Right atrium auricular region (tissue), 2 donors: Measurements from ENCODE around the gene STIM1. TPM values are rescaled to one million over a fixed set of nuclear protein-coding genes. Genes with fewer than 3 reads are reported as not detected.

Experiments used
- DNase-seq: peaks from one replicate; pipeline ENCODE4 v3.0.0-alpha.2; 2019; ENCODE audit warnings: low spot score
- H3K27ac ChIP-seq, 2 donors: fragments of 200-600 bp; sonication (generic); 1 replicate in 1 of 2; 2 replicates in 1 of 2; pipeline ENCODE4 v1.5.1; 2016 to 2019
- H3K27me3 ChIP-seq, 2 donors: fragments of 200-600 bp; sonication (generic); one replicate each; pipeline versions ENCODE4 v1.5.1 to v1.6.0; 2017 to 2019
- H3K36me3 ChIP-seq: fragments of 200-600 bp; sonication (generic); one replicate; pipeline ENCODE4 v1.5.1; 2016
- H3K4me1 ChIP-seq, 2 donors: fragments of 200-600 bp; sonication (generic); one replicate each; pipeline versions ENCODE4 v1.5.1 to v1.6.0; 2017 to 2019
- H3K4me3 ChIP-seq, 2 donors: fragments of 200-600 bp; sonication (generic); 1 replicate in 1 of 2; 2 replicates in 1 of 2; pipeline ENCODE4 v1.5.1; 2017 to 2019; ENCODE audit warnings: mild to moderate bottlenecking in 1 of 2, moderate library complexity in 1 of 2
- H3K9me3 ChIP-seq, 2 donors: fragments of 200-600 bp; sonication (generic); one replicate each; pipeline ENCODE4 v1.5.1; 2019
- CTCF ChIP-seq, 2 donors: fragments of 200-600 bp; sonication (generic); IDR thresholded peaks; one replicate each; pipeline ENCODE4 v1.5.1; 2019; ENCODE audit warnings: antibody characterized with exemption in 2 of 2
- total RNA-seq, 2 donors: library from RNA; depleted of rRNA; stranded (reverse); fragments of >200 nt; gene quantifications; one replicate each; pipeline ENCODE4 v1.1.0, GENCODE V29; 2016

Gene STIM1
- total RNA-seq, 2 donors from 2014 or later = 15.4 to 16.6 TPM

- no peak for TF ChIP-seq CTCF (IDR thresholded peaks at IDR 0.05)
- H3K4me1 ChIP-seq = peaks cover 0 to 7% of the 10 kb centered on the region in 2 donors
- no peaks in the 10 kb centered on the region for H3K27me3 ChIP-seq
- no peaks in the 10 kb centered on the region for H3K9me3 ChIP-seq
- H3K36me3 ChIP-seq = no peaks in the 10 kb centered on the region
- DNase-seq = no peak
- H3K27ac ChIP-seq = no peak overlapping the region
- H3K4me3 ChIP-seq = no peak overlapping the region
These were observed 129.4 kb downstream of the STIM1 start for GRCh38 chr11:3984896-3985295.

- Histone ChIP-seq H3K27me3 (no peaks in the 10 kb centered on the region), H3K4me1 (peaks cover 0 to 7% of the 10 kb centered on the region in 2 donors), H3K36me3 (no peaks in the 10 kb centered on the region), H3K4me3 (no peak overlapping the region), H3K27ac (no peak overlapping the region), H3K9me3 (no peaks in the 10 kb centered on the region)
- TF ChIP-seq CTCF (IDR thresholded peaks at IDR 0.05) = no peak
- no peak for DNase-seq
These were observed 130.2 kb downstream of the STIM1 start for GRCh38 chr11:3985631-3986030.

GRCh38 chr11:3986301-3986700 lies 130.8 kb downstream of the STIM1 start:
- Histone ChIP-seq H3K27me3 (no peaks in the 10 kb centered on the region), H3K36me3 (no peaks in the 10 kb centered on the region), H3K4me3 (no peak overlapping the region), H3K9me3 (no peaks in the 10 kb centered on the region), H3K27ac (no peak overlapping the region), H3K4me1 (peaks cover 0 to 7% of the 10 kb centered on the region in 2 donors)
- no peak for DNase-seq
- TF ChIP-seq CTCF (IDR thresholded peaks at IDR 0.05) = no peak

- peaks cover 0 to 6% of the 10 kb centered on the region in 2 donors for H3K4me1 ChIP-seq
- no peak for DNase-seq
These were observed 133.9 kb downstream of the STIM1 start for GRCh38 chr11:3989276-3989920.

GRCh38 chr11:3989921-3990290 lies 134.4 kb downstream of the STIM1 start:
- H3K9me3 ChIP-seq = peaks cover 0 to 15% of the 10 kb centered on the region in 2 donors
- no peak overlapping the region for H3K27ac ChIP-seq
- no peak for DNase-seq
- H3K4me3 ChIP-seq = no peak overlapping the region
- no peaks in the 10 kb centered on the region for H3K27me3 ChIP-seq
- no peaks in the 10 kb centered on the region for H3K36me3 ChIP-seq
- no peak for TF ChIP-seq CTCF (IDR thresholded peaks at IDR 0.05)
- peaks cover 0 to 1% of the 10 kb centered on the region in 2 donors for H3K4me1 ChIP-seq

More at GRCh38 chr11:3989276-3989920, 133.9 kb downstream of the STIM1 start:
- Histone ChIP-seq H3K36me3 (no peaks in the 10 kb centered on the region), H3K27me3 (no peaks in the 10 kb centered on the region), H3K27ac (no peak overlapping the region), H3K4me3 (no peak overlapping the region), H3K9me3 (peaks cover 0 to 11% of the 10 kb centered on the region in 2 donors)
- TF ChIP-seq CTCF (IDR thresholded peaks at IDR 0.05) = no peak

- TF ChIP-seq CTCF (IDR thresholded peaks at IDR 0.05) = no peak
- Histone ChIP-seq H3K9me3 (peaks cover 0 to 15% of the 10 kb centered on the region in 2 donors), H3K27ac (no peak overlapping the region), H3K27me3 (no peaks in the 10 kb centered on the region), H3K4me1 (no peaks in the 10 kb centered on the region), H3K4me3 (no peak overlapping the region), H3K36me3 (no peaks in the 10 kb centered on the region)
- DNase-seq = no peak
These were observed 134.9 kb downstream of the STIM1 start for GRCh38 chr11:3990406-3990805.
